Ramos (cell line): ENCODE data around the gene CFAP43.
"Not testable (repeated sequence)": the region's sequence is repeated elsewhere in the genome, so short reads cannot be mapped to it uniquely, and the experiment has no call there.

Experiments used
- in situ Hi-C: fragments of 300-500 bp; cut with MboI; formaldehyde crosslinking; loops from one replicate; pipeline ENCODE4 v1.14.3; 2022; ENCODE audit warnings: low sequenced_read_pairs; ENCODE audit not compliant: unreplicated experiment

Gene CFAP43

DNA sequence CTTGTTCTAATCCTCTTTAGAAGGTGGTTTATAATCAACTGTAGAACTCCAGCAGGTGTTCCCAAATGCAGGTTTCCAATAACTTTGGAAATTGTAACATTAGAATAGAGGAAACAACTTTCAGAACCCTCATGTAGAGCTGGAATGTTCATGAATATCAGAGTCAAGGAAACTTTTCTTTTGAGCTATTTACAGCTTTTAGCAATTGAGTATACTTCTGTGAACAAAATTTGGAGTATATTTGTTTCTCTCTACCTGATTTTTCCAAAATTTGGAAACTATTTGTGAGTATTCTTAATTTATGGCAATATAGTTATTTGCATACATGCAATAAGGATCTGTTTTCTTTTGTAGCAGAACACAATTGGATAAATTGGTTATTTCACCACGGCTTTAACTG, 2.8 kb upstream of the CFAP43 start:
- in situ Hi-C loops, result no loop called here

DNA sequence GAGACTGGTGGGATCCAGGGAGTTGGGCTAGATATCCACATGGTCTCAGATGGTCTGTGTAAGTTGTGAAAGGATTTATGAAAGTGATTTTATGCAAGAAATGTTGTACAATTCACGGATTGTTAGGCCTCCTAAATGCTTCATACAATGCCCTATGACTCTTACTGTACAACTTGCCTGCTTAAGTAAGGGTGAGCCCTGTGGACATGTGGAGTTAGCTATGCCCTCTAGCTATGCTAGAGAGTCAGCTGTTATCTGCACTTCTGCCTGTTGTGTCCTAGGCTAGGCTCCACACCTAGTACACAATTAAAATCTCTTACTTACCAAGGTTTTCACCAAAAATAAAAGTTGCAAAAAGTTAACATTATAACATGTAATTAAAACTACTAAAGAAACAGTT, 1.7 kb upstream of the CFAP43 start:
- in situ Hi-C loops, result no loop called here

DNA sequence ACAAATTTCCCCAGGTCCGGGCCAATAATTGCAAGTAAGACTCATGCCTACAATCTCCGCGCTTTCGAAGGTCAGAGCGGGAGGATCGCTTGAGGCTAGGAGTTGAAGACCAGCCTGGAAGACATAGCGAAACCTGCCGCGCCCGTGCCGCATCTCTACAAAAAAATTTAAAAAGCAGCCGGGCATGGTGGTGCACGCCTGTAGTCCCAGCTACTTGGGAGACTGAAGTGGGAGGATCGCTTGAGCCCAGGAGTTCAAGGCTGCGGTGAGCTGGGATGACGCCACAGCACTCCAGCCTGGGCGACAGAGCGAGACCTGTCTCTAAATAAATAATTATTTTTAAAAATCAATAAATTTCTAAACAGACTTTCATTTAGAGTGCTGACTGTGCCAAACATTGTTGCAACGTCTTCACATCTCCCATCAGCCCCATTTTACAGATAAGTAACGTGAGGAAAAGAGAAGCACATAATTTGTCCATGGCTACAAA, 494 bp upstream of the CFAP43 start:
- in situ Hi-C loops, result no loop called here

DNA sequence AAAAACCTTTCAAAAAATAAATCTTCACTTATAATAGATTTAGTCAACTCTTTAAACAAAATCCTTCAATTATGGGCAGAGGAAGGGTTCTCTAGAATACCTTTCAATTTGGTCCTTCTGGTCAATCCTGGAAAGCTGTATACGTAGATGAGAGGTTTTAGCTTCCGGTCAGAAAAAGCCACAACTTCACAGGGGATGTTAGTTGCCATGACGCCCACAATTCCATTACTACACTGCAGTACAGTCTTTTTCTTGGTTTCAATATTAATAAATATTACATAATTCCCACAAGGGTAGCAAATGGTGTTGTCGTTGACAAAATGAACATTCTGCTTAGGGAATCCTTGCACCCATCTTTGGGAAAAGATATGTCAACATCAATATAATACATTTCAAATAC, 1.7 kb downstream of the CFAP43 start:
- in situ Hi-C loops, result no loop called here

DNA sequence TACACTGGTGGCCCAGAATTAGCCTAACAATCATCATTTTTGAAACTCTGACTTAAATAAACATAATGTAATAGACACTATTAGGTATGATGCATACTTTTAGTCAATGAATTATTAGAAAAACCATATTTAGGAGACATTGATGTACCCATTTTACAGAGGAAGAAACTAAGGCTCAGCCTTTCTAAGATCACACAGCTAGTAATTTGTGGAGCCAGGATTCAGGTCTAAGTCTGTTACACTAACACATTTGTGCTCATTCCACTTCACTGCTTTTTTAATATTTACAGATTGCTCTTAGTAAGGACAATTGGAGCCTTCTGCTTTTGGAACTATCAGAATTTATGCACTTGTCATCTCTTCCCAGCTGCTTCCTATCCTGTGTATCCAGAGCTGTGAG, 8.9 kb downstream of the CFAP43 start:
- in situ Hi-C loops, result no loop called here

DNA sequence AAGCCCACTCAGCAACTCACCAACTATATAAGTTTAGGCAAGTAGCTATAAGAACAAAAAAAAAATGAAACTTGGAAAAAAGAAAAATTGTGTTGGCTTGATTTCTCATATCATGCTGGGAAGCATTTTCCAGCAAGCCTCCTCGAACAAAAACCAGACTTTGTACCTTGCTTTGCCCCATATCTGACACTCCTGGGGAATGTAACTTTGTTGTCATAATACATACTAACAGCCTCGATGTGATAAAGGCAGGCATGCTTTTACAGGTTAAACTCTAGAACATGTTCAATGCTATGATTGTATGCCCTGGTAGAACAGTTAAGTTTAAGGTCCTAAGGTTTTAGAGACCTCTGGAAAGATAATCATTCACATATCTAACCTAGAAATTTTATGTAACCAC, 11.6 kb downstream of the CFAP43 start:
- in situ Hi-C loops, result no loop called here

DNA sequence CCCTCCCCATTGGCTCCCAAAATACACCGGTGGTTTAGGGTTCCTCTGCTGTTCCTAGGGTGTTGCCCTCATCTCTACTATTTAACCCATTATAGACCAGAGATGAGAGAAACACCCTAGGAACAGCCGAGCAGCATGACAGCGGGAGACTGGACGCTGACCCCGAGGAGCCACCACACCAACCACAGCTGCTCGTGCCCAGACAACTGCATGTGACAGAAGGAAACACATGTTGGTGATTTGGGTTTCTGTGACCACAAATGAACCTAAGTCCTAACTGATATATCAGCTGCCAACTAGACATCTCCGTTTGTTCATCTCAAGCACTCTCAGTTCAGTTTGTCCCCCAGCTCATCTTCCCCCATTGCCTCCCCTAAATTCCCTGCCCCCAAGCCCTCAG, 13.4 kb downstream of the CFAP43 start:
- in situ Hi-C loops, result no loop called here

DNA sequence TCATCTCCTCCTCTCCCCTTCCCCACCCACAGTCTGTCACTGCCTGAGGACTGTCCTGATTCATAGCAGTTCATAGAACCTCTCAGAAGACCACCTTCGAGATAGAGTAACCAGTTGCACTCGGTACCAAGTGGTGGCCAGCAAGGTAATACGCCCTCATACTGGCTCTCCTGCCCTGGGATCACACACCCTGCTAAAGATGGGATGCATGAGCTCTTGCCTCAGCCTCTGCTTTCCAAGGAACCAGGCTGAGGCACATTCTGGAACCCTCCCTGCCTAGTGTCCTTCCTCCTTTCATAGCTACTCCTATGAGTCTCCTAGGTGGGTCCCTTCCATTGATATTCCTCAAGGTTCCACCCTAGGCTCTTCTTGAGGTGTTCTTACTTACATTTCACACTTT, 15.5 kb downstream of the CFAP43 start:
- in situ Hi-C loops, result no loop called here

DNA sequence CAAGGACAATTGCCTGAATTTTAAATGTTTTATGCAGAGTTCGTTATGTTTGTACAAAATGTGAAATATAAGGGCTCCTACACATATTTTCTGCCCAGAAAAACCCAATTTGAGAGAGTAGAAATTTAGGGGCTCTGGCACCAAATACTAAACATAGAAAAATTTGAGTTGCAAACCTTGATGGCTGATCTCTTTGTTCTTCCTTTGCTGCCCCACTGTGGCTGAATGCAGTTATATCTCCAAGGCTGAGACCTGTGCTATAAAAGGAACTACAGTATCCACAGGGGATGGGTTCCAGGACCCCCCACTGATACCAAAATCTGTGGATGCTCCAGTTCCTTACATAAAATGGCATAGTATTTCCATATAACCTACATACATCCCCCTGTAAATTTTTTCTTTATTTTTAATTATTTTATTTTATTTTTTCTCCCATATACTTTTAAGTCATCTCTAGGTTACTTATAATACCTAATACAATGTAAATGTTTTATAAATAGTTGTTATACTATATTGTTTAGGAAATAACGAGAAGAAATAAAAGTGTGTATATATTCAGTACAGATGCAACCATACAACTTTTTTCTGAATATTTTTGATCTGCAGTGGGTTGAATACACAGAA, 22.5 kb downstream of the CFAP43 start:
- in situ Hi-C loops, result no loop called here

DNA sequence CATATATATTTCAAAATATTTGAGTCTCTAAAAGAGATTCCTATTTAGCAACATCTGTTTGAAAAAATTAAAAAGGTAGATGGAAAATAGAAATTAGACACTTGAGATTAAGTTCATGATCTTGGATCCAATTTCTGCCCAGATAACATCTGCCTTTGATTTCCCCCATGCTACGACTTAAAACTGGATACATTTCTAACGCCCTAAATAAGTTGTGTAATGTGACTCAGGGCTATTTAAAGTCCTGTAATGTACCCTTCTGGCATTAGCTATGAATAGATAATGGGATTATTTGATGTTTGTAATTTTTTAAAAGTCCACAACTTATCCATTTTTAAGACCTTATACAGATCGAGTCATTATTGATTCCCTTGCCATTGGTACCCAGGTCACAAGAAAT, 23.4 kb downstream of the CFAP43 start:
- in situ Hi-C loops, result no loop called here

DNA sequence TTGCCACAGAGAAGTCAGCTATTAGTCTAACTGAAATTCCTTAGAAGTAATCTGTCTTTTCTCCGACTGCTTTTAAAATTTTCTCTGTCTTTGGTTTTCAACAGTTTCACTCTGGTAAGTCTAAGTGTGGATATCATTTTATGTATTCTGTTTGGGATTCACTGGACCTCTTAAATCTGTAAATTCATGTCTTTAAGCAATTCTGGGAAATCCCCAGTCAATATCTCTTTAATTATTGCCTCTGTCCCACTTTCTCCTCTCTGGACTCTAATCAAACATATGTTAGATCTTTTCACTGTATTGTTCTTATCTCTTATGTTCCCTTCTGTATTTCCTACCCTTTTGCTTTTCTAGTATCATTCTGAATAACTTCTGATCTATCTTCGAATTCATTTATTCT, 29.9 kb downstream of the CFAP43 start:
- in situ Hi-C loops, result no loop called here

DNA sequence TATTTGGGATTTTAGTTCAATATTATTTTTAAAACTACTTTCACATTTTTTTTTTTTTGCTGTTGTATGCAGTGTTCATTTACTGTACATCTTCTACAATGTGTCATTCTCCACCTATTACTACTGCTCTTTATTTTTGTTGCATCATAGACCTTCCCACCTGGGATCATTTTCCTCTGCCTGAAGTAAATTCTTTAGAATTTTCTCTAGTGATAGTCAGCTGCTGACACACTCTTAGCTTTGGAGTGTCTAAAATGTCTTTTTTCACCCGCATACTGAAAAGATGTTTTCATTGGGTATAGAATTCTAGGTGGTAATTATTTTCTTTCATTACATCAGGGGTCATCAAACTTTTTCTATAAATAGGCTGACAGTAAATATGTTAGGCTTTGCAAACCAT, 30.5 kb downstream of the CFAP43 start:
- in situ Hi-C loops, result no loop called here

DNA sequence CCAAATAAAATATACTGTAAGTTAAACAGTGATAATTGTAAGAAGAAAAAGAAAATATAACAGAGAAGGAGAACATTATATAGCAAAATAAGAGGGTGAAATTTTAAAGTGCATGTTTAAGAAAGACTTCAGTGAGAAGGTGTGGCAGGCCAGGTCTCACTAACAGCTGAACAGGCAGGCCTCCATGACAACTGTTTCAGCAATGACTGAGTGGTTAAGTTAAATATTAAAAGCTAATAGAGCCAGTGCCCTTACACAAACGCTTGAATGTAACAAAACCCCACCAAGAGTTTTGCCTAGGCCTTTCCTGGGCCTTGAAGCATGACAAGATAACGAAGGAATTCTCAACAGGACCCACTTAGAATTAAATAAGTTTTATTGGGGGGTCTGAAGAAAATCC, 32.6 kb downstream of the CFAP43 start:
- in situ Hi-C loops, result no loop called here

DNA sequence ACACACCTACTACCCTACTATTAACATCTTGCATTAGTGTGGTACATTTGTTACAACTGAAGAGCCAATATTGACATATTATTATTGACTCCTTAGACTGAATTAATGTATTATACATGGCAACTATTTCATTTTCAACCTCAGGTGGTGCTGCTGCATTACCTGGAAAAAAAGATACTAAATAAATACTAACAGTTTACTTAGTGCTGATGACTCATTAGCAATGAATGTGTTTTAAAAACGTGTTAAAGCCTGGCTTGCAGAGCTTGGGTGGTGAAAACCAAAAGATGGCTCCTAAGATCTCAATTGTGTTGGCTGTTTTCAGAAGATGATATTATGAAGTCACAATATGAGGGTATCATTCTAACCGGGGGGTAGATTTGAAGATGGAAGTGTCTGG, 34.8 kb downstream of the CFAP43 start:
- in situ Hi-C loops, result no loop called here

DNA sequence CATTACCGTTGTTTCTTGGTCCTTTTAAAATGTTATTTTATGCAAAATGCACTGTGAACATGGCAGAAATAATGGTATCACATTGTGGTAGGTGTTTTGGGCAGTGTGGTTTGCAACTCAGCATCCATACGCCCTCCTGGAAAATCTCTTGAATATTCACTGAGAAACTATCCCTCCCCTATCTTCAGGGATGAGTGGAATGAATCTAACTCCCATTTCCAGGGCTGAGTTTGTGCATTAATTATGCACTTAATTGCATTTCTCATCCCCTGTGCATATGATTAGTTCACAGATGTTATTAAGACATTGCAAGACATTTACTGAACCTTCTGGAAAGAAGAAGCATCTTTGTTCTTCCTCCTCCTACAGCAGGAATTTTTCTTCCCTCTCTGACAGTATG, 36.5 kb downstream of the CFAP43 start:
- in situ Hi-C loops, result no loop called here

DNA sequence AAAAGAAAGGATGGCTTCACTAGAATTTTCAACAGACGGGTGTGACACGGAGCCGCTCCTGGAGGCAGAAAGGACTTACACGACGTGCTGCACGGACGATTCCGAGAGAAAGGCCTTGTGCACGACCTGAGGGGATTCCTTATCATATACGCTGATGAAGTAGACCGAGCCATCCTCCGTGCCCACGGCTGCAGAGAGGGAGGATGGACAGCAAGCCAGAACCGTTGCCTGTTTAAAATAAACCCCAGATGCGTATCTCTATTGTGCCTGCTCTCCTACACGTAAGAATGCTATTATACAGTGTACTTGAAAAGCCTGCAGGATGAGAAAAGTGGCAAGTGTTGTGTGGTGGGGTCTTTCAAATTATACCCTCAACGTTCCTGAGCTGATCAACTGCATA, 38.4 kb downstream of the CFAP43 start:
- in situ Hi-C loops, result no loop called here

DNA sequence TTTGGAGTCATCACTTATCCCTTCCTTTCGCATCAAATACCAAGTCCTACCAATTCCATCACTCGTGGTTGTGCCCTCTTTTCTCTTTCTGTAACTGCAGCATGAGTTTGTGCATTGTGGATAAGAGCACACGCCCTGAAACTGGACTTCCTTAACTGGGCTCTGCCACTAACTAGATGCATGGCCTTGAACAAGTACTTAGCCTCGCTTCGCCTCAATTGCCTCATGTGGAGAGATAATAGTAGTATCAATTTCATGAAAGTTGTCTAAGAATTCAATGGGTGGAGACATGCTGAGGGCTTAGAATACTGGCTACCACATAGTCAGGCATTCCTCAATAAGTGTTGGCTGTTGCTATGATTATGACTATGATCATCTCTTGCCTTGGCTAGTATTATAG, 41.5 kb downstream of the CFAP43 start:
- in situ Hi-C loops, result no loop called here

DNA sequence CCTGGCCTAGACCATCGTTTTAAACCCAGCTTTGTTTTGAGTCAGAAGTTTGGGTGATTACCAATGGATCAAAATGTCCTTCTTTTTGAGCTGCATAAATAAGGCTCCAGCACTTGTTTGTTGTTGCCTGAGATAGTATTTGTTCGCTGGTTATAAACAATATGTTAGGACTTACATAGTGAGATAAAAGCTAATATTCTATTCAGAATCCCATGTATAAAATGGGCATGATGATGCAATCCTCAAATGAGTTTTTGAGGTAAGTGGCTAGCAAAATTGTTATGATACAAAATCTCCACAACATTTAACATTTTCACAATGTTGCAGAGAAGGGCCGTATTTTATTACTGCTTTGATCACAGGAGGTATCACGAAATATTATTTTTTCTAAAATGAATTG, 48.5 kb downstream of the CFAP43 start:
- in situ Hi-C loops, result no loop called here

DNA sequence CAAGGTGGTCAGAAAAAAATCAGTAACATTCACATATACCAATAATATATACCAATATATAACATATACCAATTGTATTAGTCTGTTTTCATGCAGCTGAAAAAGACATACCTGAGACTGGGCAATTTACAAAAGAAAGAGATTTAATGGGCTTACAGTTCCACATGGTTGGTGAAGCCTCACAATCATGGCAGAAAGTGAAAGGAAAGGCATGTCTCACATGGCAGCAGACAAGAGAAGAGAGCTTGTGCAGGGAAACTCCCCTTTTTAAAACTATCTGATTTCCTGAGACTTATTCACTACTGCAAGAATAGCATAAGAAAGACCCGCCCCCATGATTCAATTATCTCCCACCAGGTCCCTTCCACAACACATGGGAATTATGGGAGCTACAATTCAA, 58.0 kb downstream of the CFAP43 start:
- in situ Hi-C loops, result not testable (repeated sequence)

DNA sequence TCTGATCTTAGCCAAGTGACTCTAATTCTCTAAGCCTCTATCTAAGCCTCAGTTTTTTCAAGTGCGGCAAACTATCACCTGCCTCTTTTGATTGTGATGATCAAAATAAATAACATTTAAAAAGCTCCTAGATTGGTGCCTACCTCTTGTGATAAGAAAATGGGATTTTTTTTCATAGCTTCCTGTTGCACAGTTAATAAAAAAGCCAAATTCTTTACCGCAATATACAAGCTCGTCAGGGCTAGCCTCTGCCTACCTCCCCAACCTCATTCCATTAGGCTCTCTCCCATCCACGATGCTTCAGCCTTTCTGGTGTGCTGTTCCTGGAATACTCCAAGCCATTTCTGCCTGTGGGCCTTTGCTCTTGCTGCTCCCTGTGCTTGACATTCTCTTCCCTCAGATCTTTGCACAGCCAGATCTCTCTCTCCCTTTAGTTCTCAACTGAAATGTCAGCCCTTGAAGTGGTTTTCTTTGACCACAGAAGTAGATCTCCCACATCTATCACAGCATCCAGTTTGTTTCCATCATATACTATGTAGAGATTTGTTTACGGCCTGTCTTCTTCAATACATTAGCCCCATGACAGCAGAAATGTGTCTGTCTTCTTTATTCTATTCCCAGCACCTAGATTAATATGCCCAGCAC, 61.4 kb downstream of the CFAP43 start:
- in situ Hi-C loops, result no loop called here

DNA sequence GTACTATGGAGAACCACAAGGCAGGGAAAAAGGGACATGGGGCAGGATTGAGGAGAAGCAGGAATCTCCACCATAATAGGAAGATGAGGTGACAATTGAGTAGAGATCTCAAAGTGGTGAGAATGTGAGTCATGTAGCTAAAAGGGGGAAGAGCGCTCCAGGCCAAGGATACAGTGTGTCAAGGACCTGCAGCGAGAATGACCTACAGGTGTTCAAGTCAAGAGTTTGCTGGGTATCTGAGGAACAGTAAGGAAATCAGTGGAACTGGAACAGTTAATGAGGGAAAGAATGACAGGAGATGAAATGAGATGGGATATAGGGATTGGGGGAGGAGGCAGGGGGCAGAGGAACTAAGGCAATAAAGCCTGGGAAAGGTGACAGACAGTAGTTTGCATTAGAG, 76.6 kb downstream of the CFAP43 start:
- in situ Hi-C loops, result no loop called here

DNA sequence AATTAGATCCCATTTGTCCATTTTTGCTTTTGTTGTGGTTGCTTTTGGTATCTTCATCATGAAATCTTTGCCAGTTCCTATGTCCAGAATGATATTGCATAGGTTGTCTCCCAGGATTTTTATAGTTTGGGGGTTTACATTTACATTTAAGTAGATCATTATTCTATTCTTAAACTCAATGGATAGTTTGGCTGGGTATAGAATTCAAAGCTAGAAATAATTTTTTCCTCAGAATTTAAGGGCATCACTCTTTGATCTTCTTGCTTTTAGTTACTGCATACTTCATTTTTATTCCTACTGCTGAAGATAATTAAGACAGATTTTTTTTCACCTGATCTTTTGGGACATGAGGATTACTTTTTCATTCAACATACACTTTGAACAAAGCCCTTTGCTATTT, 80.4 kb downstream of the CFAP43 start:
- in situ Hi-C loops, result no loop called here
